HepG2 (cell line): ENCODE results near the gene KLHL12. TPM values are rescaled to one million over a fixed set of nuclear protein-coding genes. Genes with fewer than 3 reads are reported as not detected.

ENCODE experiments used
- ATAC-seq: fragments of 200-7000 bp; cut with Tn5 transposase; 3 replicates; pipeline ENCODE4 v1.9.1; 2020; ENCODE audit warnings: mild to moderate bottlenecking, moderate library complexity
- BruUV-seq: library from RNA; stranded (reverse); fragments of 400-500 nt; replicated peaks from 2 replicates; lab custom pipeline; 2021; lab: Mats Ljungman, UMichigan
- CTCF ChIA-PET: fragments of 300-600 bp; formaldehyde crosslinking; extraction: SDS; loops from one replicate; lab custom pipeline; 2021; ENCODE audit warnings: low total read pairs, inconsistent platforms, low intra/inter-chr PET ratio; lab: Yijun Ruan, JAX
- POLR2A ChIA-PET: fragments of 350-600 bp; sonication (Branson Sonifier 250); formaldehyde crosslinking; loops from one replicate; lab custom pipeline; 2020; ENCODE audit warnings: antibody characterized with exemption, inconsistent platforms; lab: Yijun Ruan, JAX
- DNase-seq: peaks from one replicate; pipeline ENCODE4 v3.0.0-alpha.2; 2015; ENCODE audit warnings: low spot score
- FAIRE-seq: peaks from 3 replicates; lab custom pipeline; 2011; peaks lifted over from hg19 to GRCh38; lab: Jason Lieb, UNC
- H2AFZ ChIP-seq: one replicate; pipeline ENCODE4 v1.6.1; 2011; ENCODE audit warnings: low read length, inconsistent platforms
- H3K27ac ChIP-seq: fragments of 300-600 bp; 3 replicates; pipeline ENCODE4 v1.8.0; 2011; ENCODE audit warnings: mixed run types, mild to moderate bottlenecking, mixed read lengths, low read length, inconsistent platforms; ENCODE audit not compliant: insufficient read depth; ENCODE audit errors: extremely low read length
- H3K27me3 ChIP-seq, 2 experiments: fragments of 200-600 bp in 1 of 2; 2 replicates in 1 of 2; 3 replicates in 1 of 2; pipeline versions ENCODE4 v1.6.0 to v1.8.0; 2011; ENCODE audit warnings: low read length in 2 of 2, mild to moderate bottlenecking in 2 of 2, moderate library complexity in 2 of 2, inconsistent platforms in 1 of 2; ENCODE audit not compliant: insufficient read depth in 2 of 2, control insufficient read depth in 1 of 2
- H3K36me3 ChIP-seq, 2 experiments: fragments of 200-600 bp in 1 of 2; replicated peaks in 1 of 2; 2 replicates in 1 of 2; 3 replicates in 1 of 2; pipeline versions ENCODE4 v1.5.1 to v1.8.0; 2011; ENCODE audit warnings: low read length in 2 of 2, inconsistent platforms in 1 of 2; ENCODE audit not compliant: insufficient read depth in 2 of 2, control insufficient read depth in 1 of 2
- H3K4me1 ChIP-seq: 2 replicates; pipeline ENCODE4 v1.5.1; 2012; ENCODE audit warnings: low read length, inconsistent platforms; ENCODE audit not compliant: insufficient read depth
- H3K4me2 ChIP-seq: 2 replicates; pipeline ENCODE4 v1.6.0; 2011; ENCODE audit warnings: low read depth, low read length, inconsistent platforms
- H3K4me3 ChIP-seq, 3 experiments: fragments of 200-600 bp in 1 of 3; sonication (generic), shearing (Covaris generic) in 1 of 3; replicated peaks in 1 of 3; 2 replicates each; pipeline ENCODE4 v1.5.1; 2011 to 2016; ENCODE audit warnings: low read length in 3 of 3, inconsistent platforms in 2 of 3, low read depth in 2 of 3, mild to moderate bottlenecking in 2 of 3, control low read depth in 1 of 3, mixed read lengths in 1 of 3; ENCODE audit not compliant: insufficient read depth in 1 of 3
- H3K79me2 ChIP-seq: one replicate; pipeline ENCODE4 v1.6.1; 2011; ENCODE audit warnings: low read length, inconsistent platforms; ENCODE audit not compliant: insufficient read depth
- H3K9ac ChIP-seq: 2 replicates; pipeline ENCODE4 v1.6.0; 2011; ENCODE audit warnings: mild to moderate bottlenecking, low read depth, low read length, inconsistent platforms; ENCODE audit not compliant: insufficient read depth
- H3K9me3 ChIP-seq: 2 replicates; pipeline ENCODE4 v1.5.1; 2012; ENCODE audit warnings: mild to moderate bottlenecking, low read length
- H4K20me1 ChIP-seq: 2 replicates; pipeline ENCODE4 v1.6.0; 2011; ENCODE audit warnings: inconsistent platforms, mild to moderate bottlenecking, low read length, moderate library complexity; ENCODE audit not compliant: insufficient read depth
- GATAD1 ChIP-seq: IDR thresholded peaks from 2 replicates; pipeline ENCODE4 v1.6.1; 2016; ENCODE audit warnings: missing genetic modification reagents, missing compliant biosample characterization
- HIVEP1 ChIP-seq: sonication (generic); formaldehyde crosslinking; IDR thresholded peaks from 2 replicates; pipeline ENCODE4 v1.4.0; 2020; ENCODE audit warnings: mild to moderate bottlenecking, missing genetic modification reagents
- NR2F1 ChIP-seq, 2 experiments: fragments of 450-650 bp in 1 of 2; formaldehyde crosslinking in 1 of 2; IDR thresholded peaks; 2 replicates each; pipeline versions ENCODE4 v1.5.0 to v1.6.1; 2016 to 2020; ENCODE audit warnings: mild to moderate bottlenecking in 1 of 2, missing compliant biosample characterization in 1 of 2, missing genetic modification reagents in 1 of 2, moderate library complexity in 1 of 2
- PATZ1 ChIP-seq: sonication (generic); formaldehyde crosslinking; IDR thresholded peaks from 2 replicates; pipeline ENCODE4 v1.4.0; 2020; ENCODE audit warnings: missing genetic modification reagents
- THYN1 ChIP-seq: sonication (generic); formaldehyde crosslinking; IDR thresholded peaks from 2 replicates; pipeline ENCODE4 v1.8.1; 2023; ENCODE audit warnings: low read depth, mild to moderate bottlenecking, moderate library complexity, missing genetic modification reagents, borderline replicate concordance
- U2AF1 ChIP-seq: fragments of 200-400 bp; formaldehyde crosslinking; optimal IDR thresholded peaks from 2 replicates; pipeline ENCODE3; 2017; ENCODE audit warnings: mild to moderate bottlenecking, low read depth, low read length
- ZEB1 ChIP-seq: IDR thresholded peaks from 2 replicates; pipeline ENCODE4 v1.6.1; 2012; ENCODE audit warnings: mild to moderate bottlenecking, low read depth, inconsistent platforms; ENCODE audit not compliant: insufficient replicate concordance
- ZFX ChIP-seq: sonication (generic); formaldehyde crosslinking; IDR thresholded peaks from 2 replicates; pipeline ENCODE4 v1.4.0; 2020; ENCODE audit warnings: mild to moderate bottlenecking, low read depth, missing genetic modification reagents, moderate library complexity
- ZMYM2 ChIP-seq: sonication (generic); formaldehyde crosslinking; IDR thresholded peaks from 2 replicates; pipeline ENCODE4 v1.8.0; 2022; ENCODE audit warnings: mild to moderate bottlenecking, missing genetic modification reagents
- ZNF20 ChIP-seq: sonication (generic); formaldehyde crosslinking; IDR thresholded peaks from 2 replicates; pipeline ENCODE4 v1.4.0; 2020; ENCODE audit warnings: mild to moderate bottlenecking, moderate library complexity, missing genetic modification reagents
- ZNF235 ChIP-seq: sonication (generic); formaldehyde crosslinking; IDR thresholded peaks from 2 replicates; pipeline ENCODE4 v1.8.1; 2023; ENCODE audit warnings: mild to moderate bottlenecking, missing genetic modification reagents, borderline replicate concordance
- ZNF275 ChIP-seq: sonication (generic); formaldehyde crosslinking; IDR thresholded peaks from 2 replicates; pipeline ENCODE4 v1.8.0; 2022; ENCODE audit warnings: missing genetic modification reagents, mild to moderate bottlenecking, inconsistent platforms, borderline replicate concordance
- WGBS: methylation state at CpG from one replicate; pipeline ENCODE4 v1.1.6; 2017; ENCODE audit warnings: low lambda C conversion rate; 5-methylcytosine and 5-hydroxymethylcytosine counted together
- in situ Hi-C: cut with HindIII; loops from 2 replicates; pipeline ENCODE4 v1.10.0; 2017; ENCODE audit warnings: low pct_unique_long_range_greater_than_20kb; ENCODE audit not compliant: extremely low pct_ligation_motif_present
- intact Hi-C: fragments of 100-400 bp; cut with micrococcal nuclease; formaldehyde crosslinking; loops from one replicate; pipeline ENCODE4 v1.10.0; 2022; ENCODE audit not compliant: unreplicated experiment
- polyA plus RNA-seq, 8 experiments: library from polyadenylated mRNA; depleted of rRNA in 3 of 8; stranded (reverse) in 7 of 8; unstranded in 1 of 8; fragments of >200 nt; fragmentation: Illumina TruSeq in 4 of 8; extraction: Trizol in 4 of 8; gene quantifications; 2 replicates each; pipeline versions ENCODE4 v1.2.1 to v1.2.3, GENCODE V29; 2011 to 2016; ENCODE audit warnings: low read depth in 4 of 8, missing spikeins in 1 of 8, mixed read lengths in 1 of 8; ENCODE audit not compliant: insufficient read depth in 1 of 8
- total RNA-seq, 5 experiments: library from RNA; depleted of rRNA; stranded (reverse); fragments of >200 nt; fragmentation: Illumina TruSeq; extraction: Trizol; gene quantifications; 2 replicates each; pipeline ENCODE4 v1.2.3, GENCODE V29; 2016; ENCODE audit warnings: low read depth in 1 of 5
- TF ChIP-seq, protein P1 (sequence below), 2 experiments: sonication (generic) in 1 of 2; formaldehyde crosslinking in 1 of 2; IDR thresholded peaks; 2 replicates each; pipeline versions ENCODE4 v1.4.0 to v1.6.1; 2018 to 2020; ENCODE audit warnings: missing genetic modification reagents in 2 of 2, borderline replicate concordance in 1 of 2, low read depth in 1 of 2, mild to moderate bottlenecking in 1 of 2, missing biosample characterization in 1 of 2
- TF ChIP-seq, protein P2 (sequence below): IDR thresholded peaks from 2 replicates; pipeline ENCODE4 v1.6.1; 2016; ENCODE audit warnings: low read depth

KLHL12 gene
- total and polyA plus RNA-seq, 2 of the 13 experiments (the other 11 are each of a cell fraction or from before 2014, with no cell fraction given): 19.2 to 25.2 TPM

DNA sequence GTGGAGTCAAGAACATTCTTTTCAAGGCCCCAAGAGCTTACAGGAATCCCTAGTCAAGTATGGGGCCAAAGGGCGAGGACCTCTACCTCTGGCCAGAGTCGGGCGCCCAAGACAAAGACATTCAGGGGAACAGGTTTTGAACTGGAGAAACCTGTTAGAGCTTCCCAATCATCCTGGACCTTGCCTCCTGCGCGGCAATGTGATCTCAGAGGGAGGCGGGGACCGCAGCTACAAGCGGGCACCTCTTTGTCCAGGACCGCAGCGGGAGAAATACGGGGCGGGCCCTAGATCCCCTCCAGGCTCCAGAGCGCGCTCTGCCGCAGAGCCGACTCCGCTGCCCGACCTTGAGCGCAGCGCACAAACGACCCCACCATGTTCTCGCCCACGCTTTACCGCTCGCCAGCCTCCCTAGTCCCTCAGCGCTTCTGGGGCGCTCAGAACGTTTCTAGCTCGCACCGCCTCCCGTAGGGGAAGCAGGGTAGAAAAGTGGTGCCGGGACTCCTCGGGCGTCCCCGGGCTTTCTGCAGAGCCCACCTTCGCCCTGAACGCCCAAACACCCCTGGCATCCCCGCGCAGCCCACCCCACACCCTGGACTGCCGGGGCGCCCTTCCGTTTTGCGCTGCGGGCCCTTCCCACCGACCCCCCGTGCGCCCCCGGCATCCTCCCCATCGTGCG lies 66.2 kb downstream of the KLHL12 start (continued):
- 0 out of 2 replicates have a peak, but pooled peaks have one; percentile 10 for TF ChIP-seq ZNF275 (CRISPR knock-in tag)
- no peak for TF ChIP-seq ZMYM2 (CRISPR knock-in tag)
- TF ChIP-seq, protein P1, sequence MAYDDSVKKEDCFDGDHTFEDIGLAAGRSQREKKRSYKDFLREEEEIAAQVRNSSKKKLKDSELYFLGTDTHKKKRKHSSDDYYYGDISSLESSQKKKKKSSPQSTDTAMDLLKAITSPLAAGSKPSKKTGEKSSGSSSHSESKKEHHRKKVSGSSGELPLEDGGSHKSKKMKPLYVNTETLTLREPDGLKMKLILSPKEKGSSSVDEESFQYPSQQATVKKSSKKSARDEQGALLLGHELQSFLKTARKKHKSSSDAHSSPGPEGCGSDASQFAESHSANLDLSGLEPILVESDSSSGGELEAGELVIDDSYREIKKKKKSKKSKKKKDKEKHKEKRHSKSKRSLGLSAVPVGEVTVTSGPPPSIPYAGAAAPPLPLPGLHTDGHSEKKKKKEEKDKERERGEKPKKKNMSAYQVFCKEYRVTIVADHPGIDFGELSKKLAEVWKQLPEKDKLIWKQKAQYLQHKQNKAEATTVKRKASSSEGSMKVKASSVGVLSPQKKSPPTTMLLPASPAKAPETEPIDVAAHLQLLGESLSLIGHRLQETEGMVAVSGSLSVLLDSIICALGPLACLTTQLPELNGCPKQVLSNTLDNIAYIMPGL (CRISPR knock-in tag; IDR thresholded peaks at IDR 0.05; ENCODE audit: borderline replicate concordance in 1 of 2, low read depth in 1 of 2): peak; percentile 18 to 67; a peak in 3 of 4 replicates
- TF ChIP-seq THYN1: no peak

GRCh38 chr1:202858789-202859414 lies 68.1 kb downstream of the KLHL12 start:
- in situ Hi-C loops: loop anchor here (5.0 kb wide), 1 partner anchor 47 kb away; the partner anchor contains the start of gene PCAT6
- no TSS peak for BruUV-seq
- ChIA-PET CTCF (no interaction called here), POLR2A (interaction anchor here (1.4 to 5.1 kb wide), 2 partner anchors 11 to 51 kb away, joined by 4 to 33 read pairs; partner anchors contain the start of gene KDM5B)
- 93% methylated on average over 3 of the region's 10 CpGs for WGBS
- H3K4me2 ChIP-seq: peak overlapping the region; percentile 18; the same call in 1 of the 2 replicates
- H3K27ac ChIP-seq: peak overlapping the region; percentile 62
- DNase-seq: no peak
- no peak for ATAC-seq
- intact Hi-C loops: no loop called here
- no peak overlapping the region for H3K9ac ChIP-seq
- H3K9me3 ChIP-seq: no peaks in the 10 kb centered on the region
- no peak overlapping the region for H2AFZ ChIP-seq
- H3K36me3 ChIP-seq: peaks cover 1 to 7% of the 10 kb centered on the region in 2 experiments; a peak in 1 of 5 replicates
- H3K4me1 ChIP-seq: peaks cover 74% of the 10 kb centered on the region
- FAIRE-seq: no peak
- H4K20me1 ChIP-seq: no peaks in the 10 kb centered on the region
- peaks cover 10% of the 10 kb centered on the region for H3K79me2 ChIP-seq
- H3K4me3 ChIP-seq: no peak overlapping the region
- no peaks in the 10 kb centered on the region; a peak in 1 of 5 replicates for H3K27me3 ChIP-seq
- TF ChIP-seq GATAD1: no peak
- TF ChIP-seq ZEB1: no peak
- no peak for TF ChIP-seq ZNF20 (CRISPR knock-in tag)
- no peak for TF ChIP-seq PATZ1 (CRISPR knock-in tag)
- no peak for TF ChIP-seq U2AF1
- TF ChIP-seq NR2F1 (CRISPR knock-in tag; IDR thresholded peaks at IDR 0.05): no peak
- TF ChIP-seq, protein P2, sequence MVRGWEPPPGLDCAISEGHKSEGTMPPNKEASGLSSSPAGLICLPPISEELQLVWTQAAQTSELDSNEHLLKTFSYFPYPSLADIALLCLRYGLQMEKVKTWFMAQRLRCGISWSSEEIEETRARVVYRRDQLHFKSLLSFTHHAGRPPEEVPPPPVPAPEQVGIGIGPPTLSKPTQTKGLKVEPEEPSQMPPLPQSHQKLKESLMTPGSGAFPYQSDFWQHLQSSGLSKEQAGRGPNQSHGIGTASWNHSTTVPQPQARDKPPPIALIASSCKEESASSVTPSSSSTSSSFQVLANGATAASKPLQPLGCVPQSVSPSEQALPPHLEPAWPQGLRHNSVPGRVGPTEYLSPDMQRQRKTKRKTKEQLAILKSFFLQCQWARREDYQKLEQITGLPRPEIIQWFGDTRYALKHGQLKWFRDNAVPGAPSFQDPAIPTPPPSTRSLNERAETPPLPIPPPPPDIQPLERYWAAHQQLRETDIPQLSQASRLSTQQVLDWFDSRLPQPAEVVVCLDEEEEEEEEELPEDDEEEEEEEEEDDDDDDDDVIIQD: no peak
- TF ChIP-seq ZNF235 (CRISPR knock-in tag): no peak
- no peak for TF ChIP-seq HIVEP1 (CRISPR knock-in tag)
- TF ChIP-seq ZFX (CRISPR knock-in tag): no peak
